CMK (cell line): Measurements from ENCODE around the gene C6orf136.
A peak's percentile ranks its signal among the peaks of the same experiment; 100 is the strongest.

Experiments
- DNase-seq: peaks from one replicate; pipeline ENCODE4 v3.0.0-alpha.2; 2010; ENCODE audit warnings: low read depth

C6orf136 gene

DNA sequence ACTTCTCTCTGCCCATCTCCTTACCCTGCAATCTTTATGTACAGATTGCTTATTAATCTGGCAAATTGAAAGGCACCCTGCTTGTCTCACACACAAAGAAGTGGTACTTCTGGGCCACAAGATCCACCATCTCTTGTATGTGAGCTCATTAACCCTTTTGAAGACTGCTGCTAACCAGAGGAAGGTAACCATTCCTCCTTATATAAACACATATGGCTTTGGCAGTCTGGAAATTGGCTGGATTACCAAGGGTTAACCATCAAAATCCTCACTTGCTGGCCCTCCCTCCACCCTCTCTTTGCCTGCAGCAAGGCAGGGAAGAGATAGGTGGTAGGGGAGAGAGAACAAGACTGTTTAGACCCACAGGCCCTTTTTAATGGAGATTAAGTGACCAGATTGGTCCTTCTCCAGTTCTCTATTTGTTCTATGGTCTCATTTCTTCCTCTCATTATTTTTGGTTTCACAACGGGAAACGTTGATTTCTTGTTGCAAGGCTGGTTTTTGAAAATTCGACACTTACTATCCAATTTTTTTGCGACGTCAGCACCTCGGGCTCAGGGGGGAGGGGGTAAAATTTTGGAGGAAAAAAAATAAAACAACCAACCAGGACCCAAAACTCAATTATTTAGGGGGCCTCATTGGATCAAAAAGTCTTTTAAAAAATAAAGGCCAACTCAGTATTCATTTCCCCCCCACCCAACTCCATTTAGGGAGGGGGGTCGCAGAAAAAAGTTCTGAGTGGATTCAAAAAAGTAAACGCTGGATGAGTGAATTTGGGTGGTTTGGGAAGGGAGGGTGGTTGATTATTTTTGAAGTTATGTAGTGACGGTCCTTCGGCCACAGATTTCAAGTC, 30.7 kb upstream of the C6orf136 start:
- DNase-seq, result no peak

DNA sequence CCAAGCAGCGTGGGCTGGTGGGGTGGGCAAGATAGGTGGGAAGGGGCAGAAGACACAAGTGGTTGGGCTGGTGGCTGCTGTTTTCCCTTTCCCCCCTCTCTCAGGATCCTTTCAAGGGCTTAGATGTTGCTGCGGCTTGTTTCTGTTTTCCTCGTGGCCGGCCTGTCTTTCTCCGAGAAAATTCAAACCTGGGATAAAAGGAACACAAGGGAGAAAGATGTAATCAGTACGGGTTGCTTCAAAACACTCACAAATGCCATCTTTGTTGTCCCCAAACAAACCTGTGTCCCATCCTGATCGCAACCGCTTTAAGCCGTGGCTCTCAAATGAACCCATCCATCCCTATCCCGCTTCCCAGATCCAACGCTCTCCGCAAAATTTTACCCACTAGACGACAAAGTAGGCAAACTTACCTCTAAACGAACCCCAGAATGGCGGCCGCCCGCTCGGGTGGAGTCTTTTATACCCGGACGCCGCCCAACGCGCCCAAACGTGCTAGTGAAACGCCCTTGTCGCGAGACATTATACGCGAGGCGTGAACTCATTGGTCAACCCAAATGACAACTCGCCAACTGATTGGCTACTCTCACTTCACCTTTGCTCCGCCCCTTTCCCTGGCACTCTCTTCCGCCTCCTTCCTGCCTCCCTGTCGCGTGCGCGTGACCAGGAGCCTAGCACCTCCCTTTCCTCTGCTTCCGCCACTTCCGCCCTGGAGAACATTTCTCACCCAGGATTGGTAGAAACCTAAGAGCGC, 29.9 kb upstream of the C6orf136 start, which contains the start of gene PPP1R10:
Gene PPP1R10 (minus strand): TSS at position 433 of the 754 bp plus-strand sequence. CDS start 7,299 bp downstream, outside the sequence.
- peak; percentile 100 for DNase-seq

DNA sequence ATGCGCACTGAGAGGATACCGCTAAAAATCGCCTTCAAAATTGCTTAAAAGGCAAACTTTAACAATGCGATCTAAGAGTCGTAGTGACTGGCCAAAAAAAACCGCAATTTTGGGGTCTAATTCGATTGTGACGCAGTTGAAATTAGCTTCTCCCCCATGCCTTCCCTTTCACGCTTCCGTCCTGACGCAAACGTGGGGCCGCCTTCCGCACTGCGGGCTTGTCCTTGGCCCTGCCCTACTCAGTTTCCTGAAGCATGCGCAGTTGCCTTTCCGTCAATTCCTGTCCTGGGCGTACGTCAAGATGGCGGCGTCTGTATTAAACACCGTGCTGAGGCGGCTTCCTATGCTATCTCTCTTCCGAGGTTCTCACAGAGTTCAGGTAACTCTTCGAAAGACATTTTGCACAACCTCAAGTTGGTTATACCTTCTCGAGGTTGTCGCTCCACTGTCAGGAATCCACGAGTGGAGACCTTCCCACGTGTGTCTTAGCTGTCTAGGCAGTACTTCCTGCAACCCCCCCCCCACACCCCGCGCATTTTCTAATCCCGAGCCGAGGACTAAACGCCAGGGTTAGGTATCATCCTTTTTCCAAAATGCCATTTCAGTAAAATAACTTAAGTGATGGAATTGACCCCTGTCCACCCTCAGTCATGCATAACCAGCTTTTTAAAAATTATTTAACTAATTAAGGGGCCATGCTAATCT, 29.2 kb upstream of the C6orf136 start, which contains the start of gene MRPS18B:
Gene MRPS18B (plus strand): TSS at position 276 of the 705 bp plus-strand sequence. CDS start 26 bp downstream, at position 302.
- DNase-seq, result peak; percentile 97

DNA sequence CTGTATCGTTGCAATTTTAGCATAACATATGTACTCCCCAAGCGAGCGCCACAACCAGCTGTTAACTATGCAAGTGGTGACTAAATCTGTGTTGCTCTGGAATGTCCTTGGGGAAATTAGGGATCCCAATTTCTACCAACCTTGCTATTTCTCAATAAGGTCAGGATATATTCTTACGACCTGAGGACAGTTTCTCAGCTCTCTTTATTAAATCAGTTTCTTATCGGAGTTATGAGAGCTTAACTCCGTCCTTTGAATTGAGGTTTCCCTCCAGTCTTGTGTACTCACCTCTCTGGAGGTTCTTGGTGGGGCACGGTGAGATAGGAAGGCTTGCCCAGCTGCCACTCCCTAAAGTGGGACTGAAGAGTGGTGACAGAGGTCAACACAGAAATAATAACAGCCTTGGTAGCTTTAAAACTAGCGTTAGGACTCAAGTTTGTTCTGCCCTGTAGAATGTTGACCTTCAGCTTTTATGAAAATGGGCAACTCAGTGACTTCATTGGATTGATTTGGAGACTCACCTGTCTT, 28.6 kb upstream of the C6orf136 start:
- no peak for DNase-seq

DNA sequence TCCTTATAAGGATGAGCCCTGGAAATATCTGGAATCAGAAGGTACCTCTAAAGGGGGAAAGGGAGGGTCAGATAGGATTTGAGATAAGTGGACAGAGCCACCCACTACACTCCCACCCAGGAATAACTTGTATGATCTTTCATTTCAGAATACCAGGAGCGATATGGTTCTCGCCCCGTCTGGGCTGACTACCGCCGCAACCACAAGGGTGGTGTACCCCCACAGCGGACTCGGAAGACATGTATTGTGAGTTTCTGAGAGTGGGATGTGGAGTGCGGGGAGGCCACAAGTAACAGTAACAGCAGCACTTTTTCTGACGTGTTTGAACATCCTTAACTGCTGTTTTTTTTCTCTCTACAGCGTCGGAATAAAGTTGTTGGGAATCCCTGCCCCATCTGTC, 27.4 kb upstream of the C6orf136 start:
- no peak for DNase-seq

DNA sequence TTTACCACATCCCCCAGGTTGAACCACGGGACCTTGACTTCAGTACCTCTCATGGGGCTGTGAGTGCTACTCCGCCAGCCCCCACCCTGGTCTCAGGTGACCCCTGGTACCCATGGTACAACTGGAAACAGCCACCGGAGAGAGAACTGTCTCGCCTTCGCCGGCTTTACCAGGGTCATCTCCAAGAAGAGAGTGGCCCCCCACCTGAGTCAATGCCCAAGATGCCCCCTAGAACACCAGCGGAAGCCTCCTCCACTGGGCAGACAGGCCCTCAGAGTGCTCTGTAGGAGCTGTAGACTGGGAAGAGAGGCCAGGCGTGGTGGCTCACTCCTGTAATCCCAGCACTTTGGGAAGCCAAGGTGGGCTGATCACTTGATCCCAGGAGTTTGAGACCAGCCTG, 21.4 kb upstream of the C6orf136 start:
- no peak for DNase-seq

DNA sequence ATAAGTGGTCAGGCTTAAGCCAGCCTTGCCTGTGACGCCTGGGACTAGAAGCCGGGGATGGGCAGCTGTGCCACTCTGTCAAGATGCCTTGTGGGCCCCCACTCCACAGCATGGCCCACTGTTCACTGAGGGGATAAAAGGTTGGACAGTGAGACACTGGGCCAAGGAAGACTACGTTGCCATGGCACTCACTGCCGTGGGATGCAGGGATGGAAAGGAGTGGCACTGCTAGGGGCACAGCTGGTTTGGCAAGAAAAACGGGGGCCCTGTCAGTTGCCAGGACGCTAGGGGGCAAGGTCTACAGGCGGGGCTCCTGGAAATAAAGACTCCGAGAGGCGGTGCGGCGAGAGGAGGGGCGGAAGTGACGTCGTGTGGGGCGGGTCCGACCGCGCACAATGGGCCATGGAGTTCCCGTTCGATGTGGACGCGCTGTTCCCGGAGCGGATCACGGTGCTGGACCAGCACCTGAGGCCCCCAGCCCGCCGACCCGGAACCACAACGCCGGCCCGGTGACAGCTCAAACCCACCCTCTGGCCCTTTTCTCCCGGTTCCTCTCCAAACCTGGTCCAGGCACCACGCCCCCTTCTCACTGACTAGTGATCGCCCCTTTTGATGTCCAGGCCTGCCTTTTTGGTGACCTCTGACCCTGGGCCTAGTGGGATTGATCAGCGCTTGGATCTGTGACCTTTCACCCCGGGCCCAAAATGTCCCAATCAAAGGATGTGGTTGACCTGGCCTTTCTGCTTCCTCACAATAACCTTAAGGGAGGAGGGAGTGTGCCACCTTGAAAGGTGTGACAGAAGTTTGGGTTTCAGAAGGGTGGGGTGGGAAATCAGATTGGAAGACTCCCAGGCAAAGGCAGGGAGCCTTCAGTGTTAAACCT, 20.2 kb upstream of the C6orf136 start, which contains the start of gene ATAT1:
Gene ATAT1 (plus strand): TSS at position 391 of the 883 bp plus-strand sequence.
- DNase-seq, result no peak

DNA sequence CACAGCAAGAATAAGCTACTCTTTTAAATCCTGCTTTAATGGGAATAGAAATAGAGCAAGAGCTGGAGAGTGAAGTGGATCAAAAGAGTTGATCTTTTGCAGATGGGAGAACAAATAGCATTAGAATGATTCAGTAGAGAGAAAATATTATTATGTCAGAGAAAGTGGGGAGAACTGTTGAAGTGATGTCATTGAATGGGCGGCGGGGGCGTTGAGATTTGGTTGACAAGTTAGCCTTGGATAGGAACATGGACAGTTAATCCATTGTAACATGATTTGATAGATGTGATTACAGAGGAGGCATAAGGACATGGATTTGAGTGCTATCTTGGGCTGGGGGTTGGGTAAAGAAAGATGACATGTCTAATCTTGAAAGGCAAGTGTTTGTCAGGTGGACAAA, 11.1 kb upstream of the C6orf136 start:
- no peak for DNase-seq

DNA sequence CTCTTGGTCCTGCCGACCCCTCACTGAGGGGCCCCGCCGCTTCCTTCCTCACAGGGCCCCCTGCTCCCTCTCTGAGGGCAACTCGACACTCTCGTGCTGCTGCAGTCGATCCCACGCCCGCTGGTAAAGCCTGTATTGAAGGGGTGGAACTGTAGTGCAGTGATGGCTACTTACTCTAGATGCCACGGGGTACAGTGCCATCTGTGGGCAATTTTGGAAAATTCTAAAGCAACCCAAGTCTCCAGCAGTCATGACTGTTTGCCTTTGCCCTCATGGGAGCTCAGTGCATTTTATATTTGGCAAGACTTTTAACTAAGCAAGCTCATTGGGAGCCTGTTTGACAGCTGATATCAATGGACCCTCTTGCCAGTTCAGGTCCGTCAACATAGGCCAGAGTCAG, 6.5 kb upstream of the C6orf136 start:
- DNase-seq, result no peak

DNA sequence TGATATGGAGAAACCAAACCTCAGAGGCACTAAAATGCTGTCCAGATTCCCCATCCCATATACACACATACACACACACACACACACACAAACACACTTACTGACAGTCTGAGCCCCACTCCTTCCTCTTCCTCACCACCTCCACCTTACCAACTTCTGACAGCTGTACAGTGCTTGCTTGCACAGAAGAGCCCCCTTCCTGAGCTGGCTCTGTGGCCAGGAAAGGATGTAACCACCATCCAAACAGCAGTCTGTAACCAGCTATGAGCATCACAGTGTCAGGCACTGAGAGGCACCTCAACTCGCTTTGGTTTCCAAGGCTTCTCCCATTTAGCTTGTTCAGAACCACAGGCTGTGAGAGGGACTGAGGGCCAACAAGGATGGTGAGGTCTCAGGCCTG, 5.9 kb upstream of the C6orf136 start:
- no peak for DNase-seq

- no peak for DNase-seq
Measured at GRCh38 chr6:30643656-30644055, 3.3 kb upstream of the C6orf136 start.

- no peak for DNase-seq
Measured at GRCh38 chr6:30644769-30645168, 2.2 kb upstream of the C6orf136 start.

GRCh38 chr6:30645989-30646388, 944 bp upstream of the C6orf136 start:
- no peak for DNase-seq

GRCh38 chr6:30647242-30648116, 546 bp downstream of the C6orf136 start:
- DNase-seq, result peak; percentile 75

DNA sequence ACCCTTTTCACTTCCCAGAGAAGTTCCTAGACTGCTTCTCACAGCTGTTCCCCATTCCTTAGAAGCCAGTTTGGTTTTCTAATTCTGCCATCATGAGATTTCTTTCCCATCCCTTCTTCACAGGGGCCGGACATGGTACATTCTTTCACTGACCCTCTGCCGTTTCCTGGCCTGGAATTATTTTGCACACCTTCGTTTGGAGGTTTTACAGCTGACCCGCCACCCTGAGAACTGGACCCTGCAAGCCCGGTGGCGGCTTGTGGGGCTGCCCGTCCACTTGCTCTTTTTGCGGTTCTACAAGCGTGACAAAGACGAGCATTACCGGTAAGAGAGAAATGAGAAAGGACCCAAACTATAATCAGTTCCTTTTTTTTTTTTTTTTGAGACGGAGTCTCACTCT, 4.2 kb downstream of the C6orf136 start:
- no peak for DNase-seq

GRCh38 chr6:30654798-30655742, 8.1 kb downstream of the C6orf136 start:
- DNase-seq, result no peak

DNA sequence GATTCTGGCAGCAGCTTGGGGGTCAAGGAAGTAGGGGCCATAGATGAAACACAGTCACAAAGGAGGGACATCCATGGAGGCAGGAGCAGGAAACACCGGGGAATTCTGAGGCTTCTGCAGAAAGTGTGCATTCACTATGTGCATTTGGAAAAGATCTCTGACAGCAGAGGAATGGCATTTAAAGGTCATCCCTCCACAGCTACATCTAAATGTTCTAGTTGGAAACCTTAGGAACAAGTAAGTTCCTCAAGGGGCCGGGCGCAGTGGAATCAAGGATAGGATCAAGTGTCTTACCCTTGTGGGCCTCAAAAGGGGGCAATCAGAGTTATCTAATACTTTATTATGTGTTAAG, 8.8 kb downstream of the C6orf136 start:
- no peak for DNase-seq

GRCh38 chr6:30656513-30656912, 9.6 kb downstream of the C6orf136 start:
- no peak for DNase-seq

DNA sequence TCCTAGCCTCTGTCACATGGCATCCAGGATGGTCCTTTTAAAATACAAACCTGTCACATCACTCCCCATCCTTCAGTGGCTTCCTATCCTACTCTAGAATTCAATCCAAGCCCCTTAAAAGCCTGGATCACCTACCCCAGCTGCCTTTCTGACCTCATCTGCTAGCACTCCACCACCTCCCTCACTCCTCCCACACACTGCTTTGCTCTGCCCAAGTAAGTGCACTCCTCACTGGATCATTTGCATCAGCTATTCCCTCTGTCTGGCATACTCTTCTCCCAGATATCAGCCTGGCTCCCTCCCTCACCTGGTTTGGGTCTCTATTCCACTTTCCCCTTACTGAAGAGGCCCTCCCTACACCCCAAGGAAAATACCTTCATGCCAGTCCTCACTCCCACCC, 10.5 kb downstream of the C6orf136 start:
- no peak for DNase-seq
